Measurements from ENCODE around the gene KASH5.

The KASH5 gene

GRCh38 chr19:49391581-49392399, 3.7 kb downstream of the KASH5 start:
- DNase-seq (ENCODE audit: low read depth, low spot score), result no peak
- H3K27ac ChIP-seq, result no peak overlapping the region

GRCh38 chr19:49393881-49394280, 5.8 kb downstream of the KASH5 start:
- no peak for DNase-seq (ENCODE audit: low read depth, low spot score)
- no peak overlapping the region for H3K27ac ChIP-seq

- no peak overlapping the region for H3K27ac ChIP-seq
- DNase-seq (ENCODE audit: low read depth, low spot score), result no peak
These were observed 7.7 kb downstream of the KASH5 start for GRCh38 chr19:49395581-49396407.

- no peak for DNase-seq (ENCODE audit: low read depth, low spot score)
- H3K27ac ChIP-seq, result no peak overlapping the region
These were observed 8.9 kb downstream of the KASH5 start for GRCh38 chr19:49396738-49397505.

GRCh38 chr19:49398001-49398615, 10.1 kb downstream of the KASH5 start:
- no peak for DNase-seq (ENCODE audit: low read depth, low spot score)
- no peak overlapping the region for H3K27ac ChIP-seq

GRCh38 chr19:49398931-49399330, 10.9 kb downstream of the KASH5 start:
- DNase-seq (ENCODE audit: low read depth, low spot score), result no peak
- no peak overlapping the region for H3K27ac ChIP-seq

- no peak for DNase-seq (ENCODE audit: low read depth, low spot score)
- H3K27ac ChIP-seq, result no peak overlapping the region
These were observed 12.0 kb downstream of the KASH5 start for GRCh38 chr19:49400029-49400428.

- no peak overlapping the region for H3K27ac ChIP-seq
- DNase-seq (ENCODE audit: low read depth, low spot score), result no peak
These were observed 15.5 kb downstream of the KASH5 start for GRCh38 chr19:49403404-49404187.

- no peak for DNase-seq (ENCODE audit: low read depth, low spot score)
- H3K27ac ChIP-seq, result no peak overlapping the region
These were observed 19.0 kb downstream of the KASH5 start for GRCh38 chr19:49407079-49407478.

GRCh38 chr19:49407482-49408015, 19.5 kb downstream of the KASH5 start:
- H3K27ac ChIP-seq, result no peak overlapping the region
- DNase-seq (ENCODE audit: low read depth, low spot score), result no peak

- DNase-seq (ENCODE audit: low read depth, low spot score), result no peak
- H3K27ac ChIP-seq, result no peak overlapping the region
These were observed 20.9 kb downstream of the KASH5 start for GRCh38 chr19:49408816-49409440.

GRCh38 chr19:49409441-49410029, 21.5 kb downstream of the KASH5 start:
- no peak for DNase-seq (ENCODE audit: low read depth, low spot score)
- H3K27ac ChIP-seq, result no peak overlapping the region

GRCh38 chr19:49411681-49412326, 23.8 kb downstream of the KASH5 start:
- no peak for DNase-seq (ENCODE audit: low read depth, low spot score)
- no peak overlapping the region for H3K27ac ChIP-seq

GRCh38 chr19:49413348-49413747, 25.3 kb downstream of the KASH5 start:
- H3K27ac ChIP-seq, result no peak overlapping the region
- no peak for DNase-seq (ENCODE audit: low read depth, low spot score)

GRCh38 chr19:49414256-49414655, 26.2 kb downstream of the KASH5 start:
- no peak overlapping the region for H3K27ac ChIP-seq
- DNase-seq (ENCODE audit: low read depth, low spot score), result no peak

GRCh38 chr19:49415102-49415809, 27.2 kb downstream of the KASH5 start:
- DNase-seq (ENCODE audit: low read depth, low spot score), result no peak
- H3K27ac ChIP-seq, result no peak overlapping the region

GRCh38 chr19:49415810-49416200, 27.8 kb downstream of the KASH5 start:
- no peak for DNase-seq (ENCODE audit: low read depth, low spot score)
- no peak overlapping the region for H3K27ac ChIP-seq

Measured in epithelial cell of prostate (primary cell).